Uterus (tissue), 4 donors: Measurements from ENCODE around the gene ABLIM2. TPM values are rescaled to one million over a fixed set of nuclear protein-coding genes. Genes with fewer than 3 reads are reported as not detected.

ENCODE experiments used
- DNase-seq, 2 donors: peaks; one replicate each; pipeline ENCODE4 v3.0.0-alpha.2; 2019 to 2020
- H3K27ac ChIP-seq, 2 donors: fragments of 200-600 bp; sonication (generic); 1 replicate in 1 of 2; 2 replicates in 1 of 2; pipeline ENCODE4 v1.5.1; 2016 to 2018
- H3K27me3 ChIP-seq, 2 donors: fragments of 200-600 bp; sonication (generic); one replicate each; pipeline ENCODE4 v1.5.1; 2018 to 2019; ENCODE audit warnings: control low read depth in 1 of 2
- H3K36me3 ChIP-seq, 2 donors: fragments of 200-600 bp; sonication (generic); one replicate each; pipeline ENCODE4 v1.5.1; 2019; ENCODE audit warnings: control low read depth in 1 of 2
- H3K4me1 ChIP-seq, 2 donors: fragments of 200-600 bp; sonication (generic); one replicate each; pipeline ENCODE4 v1.5.1; 2018 to 2019; ENCODE audit warnings: control low read depth in 1 of 2
- H3K4me3 ChIP-seq, 2 donors: fragments of 200-600 bp; sonication (generic); 1 replicate in 1 of 2; 2 replicates in 1 of 2; pipeline ENCODE4 v1.5.1; 2018 to 2019; ENCODE audit warnings: mild to moderate bottlenecking in 1 of 2
- H3K9me3 ChIP-seq, 2 donors: fragments of 200-600 bp; sonication (generic); one replicate each; pipeline ENCODE4 v1.5.1; 2019; ENCODE audit warnings: control low read depth in 1 of 2
- CTCF ChIP-seq, 4 experiments: fragments of 200-600 bp in 2 of 4; fragments of 450-650 bp in 2 of 4; sonication (generic) in 2 of 4; IDR thresholded peaks; one replicate each; pipeline ENCODE4 v1.5.1; 2016 to 2019; ENCODE audit warnings: antibody characterized with exemption in 4 of 4, mild to moderate bottlenecking in 2 of 4, moderate library complexity in 1 of 4
- POLR2A ChIP-seq, 2 donors: fragments of 450-650 bp; IDR thresholded peaks; one replicate each; pipeline ENCODE4 v1.6.1; 2016; ENCODE audit warnings: antibody characterized with exemption in 2 of 2, mild to moderate bottlenecking in 1 of 2, moderate library complexity in 1 of 2
- intact Hi-C: fragments of 100-400 bp; cut with DNase I; formaldehyde crosslinking; loops from one replicate; pipeline ENCODE4 v1.15.1; 2023; ENCODE audit warnings: low total_unique reads
- total RNA-seq, 4 donors: library from RNA; depleted of rRNA in 3 of 4; stranded (reverse); fragments of >200 nt in 3 of 4; gene quantifications; one replicate each; pipeline versions ENCODE4 v1.1.0 to v1.2.4, GENCODE V29; 2014 to 2023
- donor health status: DM: yes; HTN: yes; CAD: no.

Gene ABLIM2
- total RNA-seq, 4 donors from 2014 or later: 0.77 to 6.0 (median 1.5) TPM

- H3K27ac ChIP-seq: no peak overlapping the region
- H3K9me3 ChIP-seq: no peaks in the 10 kb centered on the region
- no peaks in the 10 kb centered on the region for H3K4me1 ChIP-seq
- intact Hi-C loops: no loop called here
- no peak for DNase-seq
- H3K36me3 ChIP-seq: no peaks in the 10 kb centered on the region
- no peak overlapping the region for H3K4me3 ChIP-seq
- TF ChIP-seq POLR2A (IDR thresholded peaks at IDR 0.05) (no peak), CTCF (IDR thresholded peaks at IDR 0.05) (no peak)
- no peaks in the 10 kb centered on the region for H3K27me3 ChIP-seq
These were observed 10.4 kb upstream of the ABLIM2 start for GRCh38 chr4:8168832-8169598.

DNA sequence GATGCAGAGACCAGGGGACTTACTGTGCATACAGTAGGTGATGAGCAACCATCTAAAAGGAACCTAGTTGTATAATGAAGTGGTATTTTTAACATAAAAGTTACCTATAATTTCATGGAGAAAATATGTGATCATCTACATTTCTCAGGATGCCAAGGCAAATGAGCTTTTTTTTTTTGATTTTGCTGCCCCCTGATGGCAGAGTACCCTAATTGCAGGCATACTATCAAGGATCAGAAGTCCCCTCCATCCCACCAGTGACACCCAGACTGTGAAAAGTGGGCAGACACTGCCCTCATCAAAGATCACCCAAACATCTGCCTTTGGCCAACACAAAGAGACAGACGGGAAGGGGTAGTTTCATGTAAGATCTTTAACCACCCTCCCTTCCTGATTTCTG lies 9.6 kb upstream of the ABLIM2 start:
- Histone ChIP-seq H3K4me3 (no peak overlapping the region), H3K9me3 (no peaks in the 10 kb centered on the region), H3K36me3 (no peaks in the 10 kb centered on the region), H3K4me1 (no peaks in the 10 kb centered on the region), H3K27ac (no peak overlapping the region), H3K27me3 (no peaks in the 10 kb centered on the region)
- intact Hi-C loops: no loop called here
- TF ChIP-seq CTCF (IDR thresholded peaks at IDR 0.05) (no peak), POLR2A (IDR thresholded peaks at IDR 0.05) (no peak)
- no peak for DNase-seq

- H3K36me3 ChIP-seq: no peaks in the 10 kb centered on the region
- no peaks in the 10 kb centered on the region for H3K27me3 ChIP-seq
- H3K4me1 ChIP-seq: no peaks in the 10 kb centered on the region
- no peak for DNase-seq
- no peak for TF ChIP-seq POLR2A (IDR thresholded peaks at IDR 0.05)
- no peak for TF ChIP-seq CTCF (IDR thresholded peaks at IDR 0.05)
- H3K27ac ChIP-seq: no peak overlapping the region
- intact Hi-C loops: no loop called here
- no peaks in the 10 kb centered on the region for H3K9me3 ChIP-seq
- H3K4me3 ChIP-seq: no peak overlapping the region
These were observed 9.2 kb upstream of the ABLIM2 start for GRCh38 chr4:8167815-8168214.

- H3K4me3 ChIP-seq: no peak overlapping the region
- H3K9me3 ChIP-seq: no peaks in the 10 kb centered on the region
- H3K27ac ChIP-seq: no peak overlapping the region
- intact Hi-C loops: no loop called here
- no peaks in the 10 kb centered on the region for H3K36me3 ChIP-seq
- H3K27me3 ChIP-seq: no peaks in the 10 kb centered on the region
- DNase-seq: no peak
- H3K4me1 ChIP-seq: no peaks in the 10 kb centered on the region
- TF ChIP-seq POLR2A (IDR thresholded peaks at IDR 0.05) (no peak), CTCF (IDR thresholded peaks at IDR 0.05) (no peak)
These were observed 8.7 kb upstream of the ABLIM2 start for GRCh38 chr4:8167291-8167690.

- Histone ChIP-seq H3K9me3 (no peaks in the 10 kb centered on the region), H3K36me3 (no peaks in the 10 kb centered on the region), H3K27me3 (no peaks in the 10 kb centered on the region), H3K4me3 (no peak overlapping the region), H3K4me1 (no peaks in the 10 kb centered on the region), H3K27ac (no peak overlapping the region)
- no peak for TF ChIP-seq CTCF (IDR thresholded peaks at IDR 0.05)
- no peak for DNase-seq
- intact Hi-C loops: no loop called here
These were observed 6.8 kb upstream of the ABLIM2 start for GRCh38 chr4:8165374-8165896.
